Measurements from ENCODE around the gene PSTPIP2.

GRCh38 chr18:45976974-45977373, 95.1 kb downstream of the PSTPIP2 start:
- TF ChIP-seq CTCF (IDR thresholded peaks at IDR 0.05), result no peak
- no peak for TF ChIP-seq POLR2A (IDR thresholded peaks at IDR 0.05)
